Measurements from ENCODE around the gene ATG2A.

GRCh38 chr11:64864473-64865285 is 52.3 kb downstream of the ATG2A start:
- TF ChIP-seq CTCF (IDR thresholded peaks at IDR 0.05), result no peak
- TF ChIP-seq POLR2A (IDR thresholded peaks at IDR 0.05), result no peak
- peak; percentile 86 for TF ChIP-seq EP300 (IDR thresholded peaks at IDR 0.05)

Data from stomach (tissue), 4 donors.